ENCODE results near the gene IL17RB. TPM values are rescaled to one million over a fixed set of nuclear protein-coding genes. Genes with fewer than 3 reads are reported as not detected.

The IL17RB gene
- total and polyA plus RNA-seq, 2 of the 8 experiments (the other 6 are each of a cell fraction or from before 2014, with no cell fraction given) = 7.0 to 24.6 TPM

DNA sequence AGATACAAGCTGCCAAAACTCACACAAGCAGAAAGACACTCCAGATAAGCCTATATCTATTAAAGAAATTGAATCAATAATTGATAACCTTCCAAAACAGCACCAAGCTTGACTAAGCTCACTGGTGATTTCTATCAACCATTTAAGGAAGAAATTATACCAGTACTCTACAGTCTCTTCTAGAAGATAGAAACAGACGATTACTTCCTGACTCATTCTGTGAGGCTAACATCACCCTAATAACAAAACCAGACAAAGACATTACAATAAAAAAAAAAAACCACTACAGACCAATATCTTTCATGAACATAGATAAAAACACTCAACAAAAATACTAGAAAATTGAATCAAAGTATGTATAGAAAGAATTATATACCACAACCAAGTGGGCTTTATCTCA is 20.3 kb upstream of the IL17RB start:
- ChIA-PET CTCF (ENCODE audit: partially characterized antibody) (interaction anchor here (0.7 to 0.9 kb wide), 2 partner anchors 13 to 33 kb away, joined by 3 to 4 read pairs; no protein-coding TSS in a partner anchor), POLR2A (ENCODE audit: partially characterized antibody) (interaction anchor here (1.2 kb wide), 1 partner anchor 17 kb away, joined by 3 read pairs; no protein-coding TSS in a partner anchor)
- Histone ChIP-seq H2BK5ac (ENCODE audit: low read depth, low read length) (no peak overlapping the region), H3K4me1 (replicated peaks in 1 of 4; ENCODE audit: control insufficient read depth in 3 of 4, insufficient read depth in 4 of 4, low read length in 3 of 4) (peaks cover 0 to 3% (median 1%) of the 10 kb centered on the region in 4 experiments; a peak in 1 of 7 replicates), H3K4me3 (ENCODE audit: extremely low read depth in 1 of 4, insufficient read depth in 2 of 4, low read depth in 3 of 4, low read length in 4 of 4) (no peak overlapping the region), H2BK20ac (ENCODE audit: low read length) (no peak overlapping the region), H4K5ac (ENCODE audit: insufficient read length, low read depth, low read length) (no peak overlapping the region), H3K23ac (ENCODE audit: insufficient read length) (no peak overlapping the region), H3K9me3 (ENCODE audit: insufficient read depth in 2 of 2, low read depth in 1 of 2, low read length in 1 of 2) (no peaks in the 10 kb centered on the region), H2AFZ (ENCODE audit: low read length) (no peak overlapping the region), H4K20me1 (replicated peaks in 1 of 2; ENCODE audit: control insufficient read depth in 1 of 2, insufficient read depth in 2 of 2, low read length in 2 of 2) (peaks cover 3% of the 10 kb centered on the region in 2 experiments), H2BK12ac (ENCODE audit: low read depth, low read length) (no peak overlapping the region), H3K27ac (ENCODE audit: low read depth, low read length) (no peak overlapping the region), H3K18ac (ENCODE audit: extremely low read depth, low read length) (no peak overlapping the region), H3K14ac (ENCODE audit: insufficient read length) (no peak overlapping the region), H3K23me2 (ENCODE audit: low read depth, low read length) (no peaks in the 10 kb centered on the region; the same call in 1 of the 2 replicates), H2BK120ac (replicated peaks; ENCODE audit: low read depth, low read length) (no peak overlapping the region), H3K79me1 (ENCODE audit: low read depth, low read length) (no peaks in the 10 kb centered on the region), H3K36me3 (ENCODE audit: control insufficient read depth in 2 of 4, insufficient read depth in 4 of 4, low read length in 3 of 4) (peaks cover 0 to 10% (median 0%) of the 10 kb centered on the region in 4 experiments; a peak in 2 of 8 replicates), H3K9ac (replicated peaks in 1 of 4; ENCODE audit: extremely low read depth in 1 of 4, low read depth in 3 of 4, low read length in 3 of 4) (no peak overlapping the region), H3K4ac (replicated peaks; ENCODE audit: insufficient read length, low read depth, low read length) (no peak overlapping the region), H4K91ac (replicated peaks; ENCODE audit: insufficient read length, low read length) (no peak overlapping the region), H2AK5ac (ENCODE audit: low read depth, low read length) (no peak overlapping the region), H3K4me2 (ENCODE audit: insufficient read depth in 1 of 2, low read depth in 2 of 2, low read length in 2 of 2) (no peak overlapping the region), H4K8ac (ENCODE audit: extremely low read depth, insufficient read depth, low read length) (no peak overlapping the region), H3K56ac (replicated peaks; ENCODE audit: insufficient read length, low read depth, low read length) (no peak overlapping the region), H2BK15ac (ENCODE audit: low read length) (no peak overlapping the region), H3K27me3 (replicated peaks in 1 of 4; ENCODE audit: control insufficient read depth in 3 of 4, extremely low read depth in 1 of 4, insufficient read depth in 3 of 4, low read length in 3 of 4) (no peaks in the 10 kb centered on the region), H3K79me2 (ENCODE audit: control insufficient read depth in 1 of 2, insufficient read depth in 2 of 2, low read length in 2 of 2) (no peaks in the 10 kb centered on the region)
- no peak for FAIRE-seq
- 80% methylated on average over 1 of the region's 1 CpG; no CpG with 5 or more reads in 1 of the 2 experiments for WGBS, 2 experiments (ENCODE audit: extremely low coverage in 1 of 2, insufficient coverage in 1 of 2, insufficient read length in 1 of 2, insufficient replicate concordance in 2 of 2, low coverage in 1 of 2, low lambda C conversion rate in 2 of 2, missing lambda C conversion rate in 1 of 2)
- no peak for DNase-seq (ENCODE audit: low read depth in 1 of 2, low spot score in 2 of 2)
- TF ChIP-seq BCL11A (IDR thresholded peaks at IDR 0.05; ENCODE audit: low read depth in 2 of 2, low read length in 2 of 2) = no peak
- TF ChIP-seq, protein P1, sequence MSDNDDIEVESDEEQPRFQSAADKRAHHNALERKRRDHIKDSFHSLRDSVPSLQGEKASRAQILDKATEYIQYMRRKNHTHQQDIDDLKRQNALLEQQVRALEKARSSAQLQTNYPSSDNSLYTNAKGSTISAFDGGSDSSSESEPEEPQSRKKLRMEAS (IDR thresholded peaks at IDR 0.05) = no peak
- TF ChIP-seq, protein P2, sequence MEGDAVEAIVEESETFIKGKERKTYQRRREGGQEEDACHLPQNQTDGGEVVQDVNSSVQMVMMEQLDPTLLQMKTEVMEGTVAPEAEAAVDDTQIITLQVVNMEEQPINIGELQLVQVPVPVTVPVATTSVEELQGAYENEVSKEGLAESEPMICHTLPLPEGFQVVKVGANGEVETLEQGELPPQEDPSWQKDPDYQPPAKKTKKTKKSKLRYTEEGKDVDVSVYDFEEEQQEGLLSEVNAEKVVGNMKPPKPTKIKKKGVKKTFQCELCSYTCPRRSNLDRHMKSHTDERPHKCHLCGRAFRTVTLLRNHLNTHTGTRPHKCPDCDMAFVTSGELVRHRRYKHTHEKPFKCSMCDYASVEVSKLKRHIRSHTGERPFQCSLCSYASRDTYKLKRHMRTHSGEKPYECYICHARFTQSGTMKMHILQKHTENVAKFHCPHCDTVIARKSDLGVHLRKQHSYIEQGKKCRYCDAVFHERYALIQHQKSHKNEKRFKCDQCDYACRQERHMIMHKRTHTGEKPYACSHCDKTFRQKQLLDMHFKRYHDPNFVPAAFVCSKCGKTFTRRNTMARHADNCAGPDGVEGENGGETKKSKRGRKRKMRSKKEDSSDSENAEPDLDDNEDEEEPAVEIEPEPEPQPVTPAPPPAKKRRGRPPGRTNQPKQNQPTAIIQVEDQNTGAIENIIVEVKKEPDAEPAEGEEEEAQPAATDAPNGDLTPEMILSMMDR (IDR thresholded peaks at IDR 0.05; ENCODE audit: control extremely low read depth in 1 of 3, insufficient read depth in 1 of 3, low read depth in 1 of 3, low read length in 3 of 3) = no peak
- no peak for TF ChIP-seq TAF7 (optimal IDR thresholded peaks at IDR 0.05; ENCODE audit: borderline replicate concordance, low read depth, low read length)
- no peak for TF ChIP-seq SP2 (IDR thresholded peaks at IDR 0.05; ENCODE audit: low read length)
- no peak for TF ChIP-seq JUND (IDR thresholded peaks at IDR 0.05; ENCODE audit: low read length)
- TF ChIP-seq CHD2 (IDR thresholded peaks at IDR 0.05; ENCODE audit: low read length) = no peak
- no peak for TF ChIP-seq RXRA (IDR thresholded peaks at IDR 0.05; ENCODE audit: insufficient read depth, low read depth, low read length)
- no peak for TF ChIP-seq ASH2L (IDR thresholded peaks at IDR 0.05; ENCODE audit: low read length)
- TF ChIP-seq, protein P3, sequence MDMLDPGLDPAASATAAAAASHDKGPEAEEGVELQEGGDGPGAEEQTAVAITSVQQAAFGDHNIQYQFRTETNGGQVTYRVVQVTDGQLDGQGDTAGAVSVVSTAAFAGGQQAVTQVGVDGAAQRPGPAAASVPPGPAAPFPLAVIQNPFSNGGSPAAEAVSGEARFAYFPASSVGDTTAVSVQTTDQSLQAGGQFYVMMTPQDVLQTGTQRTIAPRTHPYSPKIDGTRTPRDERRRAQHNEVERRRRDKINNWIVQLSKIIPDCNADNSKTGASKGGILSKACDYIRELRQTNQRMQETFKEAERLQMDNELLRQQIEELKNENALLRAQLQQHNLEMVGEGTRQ (IDR thresholded peaks at IDR 0.05; ENCODE audit: low read length) = no peak
